NCI-H510A treated with DMSO at 0.1 percent for 48 hours (cell line): ENCODE results near the gene ZBTB5.
"Not testable (repeated sequence)": the region's sequence is repeated elsewhere in the genome, so short reads cannot be mapped to it uniquely, and the experiment has no call there.

Source experiments
- DNase-seq: peaks from one replicate; lab custom pipeline; 2025; lab: John Stamatoyannopoulos, UW

The ZBTB5 gene

DNA sequence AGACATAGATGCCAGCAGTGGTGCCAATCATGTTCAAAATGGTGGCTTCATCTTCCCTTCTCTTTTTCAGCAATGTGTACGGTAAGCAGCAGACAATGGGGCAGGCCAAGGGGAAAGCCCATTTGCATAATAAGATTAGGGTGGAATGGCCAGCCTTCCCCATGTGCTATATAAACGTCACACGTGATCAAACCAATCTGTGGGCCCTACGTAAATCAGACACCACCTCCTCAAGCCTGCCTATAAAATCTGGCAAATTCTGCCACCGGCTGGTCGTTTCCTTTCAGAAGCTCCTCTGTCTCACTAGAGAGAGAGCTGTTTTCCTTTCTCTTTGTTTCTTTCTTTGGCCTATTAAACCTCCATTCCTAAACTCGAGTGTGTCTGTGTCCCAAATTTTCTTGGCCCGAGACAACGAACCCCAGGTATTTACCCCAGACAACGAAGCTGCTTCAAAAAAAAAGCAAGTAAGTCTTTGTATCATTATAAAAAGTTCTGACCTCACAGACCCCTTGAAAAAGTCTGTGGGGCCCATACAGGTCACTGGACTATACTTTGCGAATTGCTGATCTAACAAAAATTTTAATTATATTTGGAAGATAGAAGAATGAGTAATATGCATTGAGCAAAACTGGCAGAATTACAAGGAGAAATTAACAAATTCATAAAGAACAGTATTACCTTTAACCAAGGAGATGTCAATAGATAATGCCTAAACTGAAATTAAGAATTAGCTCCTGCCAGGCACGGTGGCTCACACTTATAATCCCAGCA, 15.2 kb downstream of the ZBTB5 start:
- DNase-seq: no peak

DNA sequence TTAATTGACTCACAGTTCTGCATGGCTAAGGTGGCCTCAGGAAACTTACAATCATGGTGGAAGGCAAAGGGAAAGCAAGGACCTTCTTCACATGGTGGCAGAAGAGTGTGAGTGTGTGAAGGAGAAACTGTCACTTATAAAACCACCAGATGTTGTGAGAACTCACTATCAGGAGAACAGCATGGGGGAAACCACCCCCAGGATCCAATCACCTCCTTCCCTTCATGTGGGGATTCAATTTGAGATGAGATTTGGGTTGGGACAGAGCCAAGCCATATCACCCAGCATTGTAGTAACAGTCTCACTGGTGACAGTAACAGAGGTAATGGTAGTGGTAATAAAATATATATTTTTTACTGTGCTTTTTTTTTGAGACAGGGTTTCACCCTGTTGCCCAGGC, 18.1 kb downstream of the ZBTB5 start:
- DNase-seq: no peak

GRCh38 chr9:37446401-37446800, 18.8 kb downstream of the ZBTB5 start:
- DNase-seq: no peak

GRCh38 chr9:37445832-37446231, 19.4 kb downstream of the ZBTB5 start:
- DNase-seq: no peak

GRCh38 chr9:37444890-37445289, 20.4 kb downstream of the ZBTB5 start:
- DNase-seq: no peak

GRCh38 chr9:37443566-37443965, 21.7 kb downstream of the ZBTB5 start:
- DNase-seq: no peak

DNA sequence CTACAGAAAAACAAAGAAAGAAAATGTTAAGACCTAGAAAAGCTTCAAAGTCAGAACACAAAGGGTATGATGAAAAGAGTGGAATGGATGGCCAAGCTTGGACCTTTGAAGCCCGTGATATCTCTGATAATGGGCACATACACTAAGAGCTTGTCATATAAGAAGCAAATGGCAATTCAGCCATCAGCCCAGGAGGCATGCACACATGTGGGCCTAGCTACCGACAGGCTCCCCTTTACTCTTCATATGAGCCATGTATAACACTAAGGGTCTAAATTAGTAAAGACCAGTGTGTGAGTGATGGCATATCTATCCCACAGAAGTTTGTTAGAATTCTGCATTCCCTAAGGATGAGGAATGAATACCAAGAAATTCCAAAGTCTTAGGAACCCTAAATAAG, 22.7 kb downstream of the ZBTB5 start:
- no peak for DNase-seq

DNA sequence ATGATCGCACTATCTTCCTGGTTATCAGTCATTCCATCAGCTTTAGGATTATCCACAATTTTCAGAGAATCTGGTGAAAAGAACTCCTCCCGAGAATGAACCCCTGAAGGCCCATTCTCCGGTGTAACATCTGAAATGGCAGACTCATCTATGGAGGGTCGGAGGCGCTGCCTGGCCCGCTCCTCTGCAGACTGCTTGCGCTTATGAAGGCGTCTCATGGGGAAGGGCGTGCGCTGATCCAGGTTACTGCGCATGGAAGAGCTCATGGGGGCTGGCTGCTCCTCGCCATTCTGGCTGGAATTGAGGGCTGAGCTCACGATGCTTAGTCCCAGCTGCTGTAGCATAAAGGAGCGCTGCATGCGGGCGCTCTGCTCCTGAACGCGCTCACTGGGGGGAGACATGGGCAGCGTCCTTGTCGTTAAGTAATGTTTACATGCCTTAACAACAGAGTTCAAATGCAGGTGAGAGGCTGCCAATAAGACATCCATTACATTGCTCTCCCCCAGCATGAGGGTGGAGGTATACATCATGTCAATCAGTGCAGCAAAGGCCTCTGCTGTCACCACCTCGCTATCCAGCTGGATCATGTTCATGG, 23.4 kb downstream of the ZBTB5 start:
- no peak for DNase-seq

- no peak for DNase-seq
These were observed 26.9 kb downstream of the ZBTB5 start for GRCh38 chr9:37438359-37438758.

DNA sequence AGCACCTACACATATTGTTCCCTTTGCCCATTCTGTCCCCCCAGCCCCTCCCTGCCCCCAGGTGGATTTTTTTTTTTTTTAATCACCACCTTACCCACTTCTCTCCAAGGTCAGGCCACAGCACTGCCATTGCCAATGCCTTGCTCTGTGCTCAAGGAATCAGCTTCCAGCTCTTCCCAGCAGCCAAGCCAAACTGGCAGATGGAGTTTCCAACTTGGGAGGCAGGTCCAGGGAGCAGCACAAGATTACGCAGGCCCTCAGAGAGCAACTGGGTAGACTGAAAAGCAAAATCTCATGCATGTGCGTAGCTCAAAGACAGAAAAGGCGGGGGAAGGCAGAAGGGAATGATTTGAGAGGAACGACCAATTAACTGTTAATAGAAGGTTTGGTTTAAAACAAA, 27.6 kb downstream of the ZBTB5 start:
- DNase-seq: no peak

DNA sequence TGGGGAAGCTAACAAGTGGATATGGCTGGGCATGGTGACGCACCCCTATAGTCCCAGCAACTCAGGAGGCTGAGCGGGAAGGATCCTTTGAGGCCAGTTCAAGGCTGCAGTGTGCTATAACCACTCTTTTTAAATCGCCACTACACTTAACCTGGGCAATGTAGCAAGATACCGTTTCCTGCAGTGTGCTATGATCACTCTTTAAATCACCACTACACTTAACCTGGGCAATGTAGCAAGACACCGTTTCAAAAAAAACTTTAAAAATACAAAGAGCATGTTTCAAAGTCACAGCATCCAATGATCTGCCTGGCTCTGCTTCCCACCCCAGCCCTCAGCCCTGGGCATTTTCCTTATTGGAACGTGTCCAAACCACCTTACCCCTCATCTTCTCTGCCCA, 28.2 kb downstream of the ZBTB5 start:
- DNase-seq: no peak

- no peak for DNase-seq
These were observed 28.7 kb downstream of the ZBTB5 start for GRCh38 chr9:37436540-37436939.

- DNase-seq: no peak
These were observed 31.3 kb downstream of the ZBTB5 start for GRCh38 chr9:37433867-37434371.

- no peak for DNase-seq
These were observed 33.2 kb downstream of the ZBTB5 start for GRCh38 chr9:37432020-37432419.

GRCh38 chr9:37430841-37431597, 34.2 kb downstream of the ZBTB5 start:
- DNase-seq: peak; percentile 15

DNA sequence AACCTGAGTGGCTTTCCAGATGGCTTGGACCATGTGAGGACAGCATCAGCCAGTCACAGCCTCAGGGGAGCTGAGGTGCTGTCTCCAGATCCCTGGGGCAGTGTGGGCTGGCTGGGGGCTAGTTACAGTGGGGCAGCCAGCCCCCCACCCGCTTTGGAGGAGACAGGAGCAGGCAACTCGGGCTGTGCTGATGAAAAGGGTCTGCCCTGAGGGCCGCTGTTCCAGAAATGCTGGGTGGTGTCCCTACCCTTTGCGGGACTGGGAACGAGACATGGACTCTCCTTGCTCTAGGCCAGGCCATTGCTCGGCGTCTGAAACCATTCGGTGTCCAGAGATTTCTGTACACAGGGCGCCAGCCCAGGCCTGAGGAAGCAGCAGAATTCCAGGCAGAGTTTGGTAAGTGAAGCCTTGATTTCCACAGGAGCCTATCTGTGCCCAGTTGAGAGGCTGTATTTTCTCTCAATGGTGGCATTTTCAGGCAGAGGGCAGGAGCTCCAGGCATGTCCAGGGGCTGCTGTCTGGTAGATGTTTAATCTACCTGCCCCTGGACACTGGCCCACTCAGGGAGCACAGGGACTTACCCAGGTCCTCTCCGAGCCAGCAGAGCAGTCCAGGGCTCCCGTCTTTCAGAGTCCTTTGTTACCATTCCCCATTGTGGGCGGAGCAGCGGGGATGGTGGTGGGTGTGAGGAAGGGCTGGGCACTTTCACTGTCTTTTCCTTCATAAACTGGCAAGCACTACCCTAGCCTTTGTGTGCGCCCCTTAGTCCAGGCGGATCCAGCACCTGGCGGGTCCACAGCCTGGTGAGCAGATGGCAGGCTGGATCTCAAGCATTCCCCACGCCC, 35.6 kb downstream of the ZBTB5 start:
- no peak for DNase-seq

DNA sequence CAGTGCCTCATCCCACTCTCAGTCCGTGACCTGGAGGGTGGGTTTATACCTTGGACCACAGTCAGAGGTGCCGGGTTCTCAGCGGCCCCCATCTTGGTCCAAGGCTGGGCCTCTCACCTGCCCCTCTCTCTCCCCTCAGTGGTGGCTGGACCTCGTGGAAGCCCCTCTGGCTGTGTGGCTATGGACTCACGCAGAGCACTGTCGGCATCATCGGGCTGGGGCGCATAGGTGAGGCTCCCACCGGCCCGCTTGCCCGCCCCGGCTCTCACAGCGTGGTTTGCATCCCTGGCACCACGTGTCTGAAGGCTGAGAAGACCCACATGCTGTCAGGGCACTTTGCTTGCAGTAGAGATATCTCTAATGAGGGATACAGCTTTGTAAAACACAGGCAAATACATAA, 36.9 kb downstream of the ZBTB5 start:
- no peak for DNase-seq

- DNase-seq: no peak
These were observed 38.4 kb downstream of the ZBTB5 start for GRCh38 chr9:37426846-37427245.

DNA sequence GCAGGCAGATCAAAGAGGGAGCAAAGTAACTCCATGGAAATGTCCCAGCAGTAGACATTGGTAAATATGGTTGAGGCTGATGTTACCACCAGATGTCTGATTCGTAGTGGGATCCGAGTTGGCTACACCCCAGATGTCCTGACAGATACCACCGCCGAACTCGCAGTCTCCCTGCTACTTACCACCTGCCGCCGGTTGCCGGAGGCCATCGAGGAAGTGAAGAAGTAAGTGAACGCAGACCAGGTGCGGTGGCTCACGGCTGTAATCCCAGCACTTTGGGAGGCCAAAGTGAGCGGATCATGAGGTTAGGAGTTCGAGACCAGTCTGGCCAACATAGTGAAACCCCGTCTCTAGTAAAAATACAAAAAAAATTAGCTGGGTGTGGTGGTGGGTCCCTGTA, 38.8 kb downstream of the ZBTB5 start:
- not testable (repeated sequence) for DNase-seq

DNA sequence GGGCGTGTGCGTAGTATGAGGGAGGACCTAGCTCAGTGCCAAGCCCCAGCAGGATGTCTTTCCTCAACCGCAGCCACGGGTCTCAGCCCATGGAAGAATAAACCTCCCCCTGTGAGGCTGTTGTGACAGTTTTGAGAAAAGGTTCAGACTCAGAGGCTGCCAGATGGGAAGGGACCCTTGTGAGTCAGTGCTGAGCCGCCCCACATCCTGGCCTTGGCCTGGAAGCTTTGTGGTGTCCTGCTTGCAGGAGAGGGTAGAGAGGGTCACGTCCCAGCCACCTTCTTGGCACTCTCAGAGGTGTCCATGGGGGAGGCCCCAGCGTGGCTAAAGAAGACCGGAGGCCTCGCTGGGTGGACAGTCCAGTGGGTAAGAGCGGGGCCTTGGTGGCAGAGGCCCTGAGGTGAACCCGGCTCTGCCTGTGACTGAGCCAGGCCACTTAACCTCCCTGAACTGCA, 39.9 kb downstream of the ZBTB5 start:
- no peak for DNase-seq

DNA sequence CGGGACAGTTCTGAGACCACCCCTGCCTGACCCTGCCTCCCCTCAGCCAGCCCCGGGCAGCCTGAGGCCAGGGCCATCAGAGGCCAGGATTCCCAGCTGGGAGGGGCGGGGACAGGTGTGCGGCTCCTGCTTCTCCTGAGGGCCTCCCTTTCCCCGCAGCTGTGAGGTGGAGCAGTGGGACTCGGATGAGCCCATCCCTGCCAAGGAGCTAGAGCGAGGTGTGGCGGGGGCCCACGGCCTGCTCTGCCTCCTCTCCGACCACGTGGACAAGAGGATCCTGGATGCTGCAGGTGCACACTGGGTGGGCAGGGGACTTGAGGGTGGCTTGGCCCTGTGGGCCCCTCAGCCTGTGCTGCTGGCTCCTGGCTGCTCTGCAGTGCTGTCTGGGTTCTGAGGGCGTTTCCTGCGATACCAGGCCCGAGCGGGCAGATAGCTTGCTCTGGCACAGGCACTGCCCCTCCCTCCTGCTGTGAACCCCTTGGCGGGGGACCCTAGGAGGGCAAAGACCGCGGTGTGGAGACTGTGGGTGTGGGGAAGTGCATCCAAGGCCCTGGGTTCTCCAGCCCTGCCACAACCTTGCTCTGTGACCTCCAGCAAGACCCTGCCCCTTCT, 40.5 kb downstream of the ZBTB5 start:
- no peak for DNase-seq
